HCT116 (cell line): ENCODE data around the gene IL3.

Experiments used
- CBX3 ChIP-seq: IDR thresholded peaks from 2 replicates; pipeline ENCODE4 v1.6.1; 2012; ENCODE audit warnings: low read depth
- CEBPB ChIP-seq: IDR thresholded peaks from 2 replicates; pipeline ENCODE4 v1.6.1; 2012; ENCODE audit warnings: low read depth
- CTCF ChIP-seq, 3 experiments: fragments of 200-600 bp in 1 of 3; sonication (generic) in 1 of 3; IDR thresholded peaks in 2 of 3; conservative IDR thresholded peaks in 1 of 3; 2 replicates each; pipeline ENCODE4 v1.5.1; 2012 to 2017; ENCODE audit warnings: low read depth in 2 of 3, low read length in 2 of 3, antibody characterized with exemption in 1 of 3, borderline replicate concordance in 1 of 3, control low read depth in 1 of 3, mild to moderate bottlenecking in 1 of 3, mixed read lengths in 1 of 3, mixed run types in 1 of 3, moderate library complexity in 1 of 3; ENCODE audit not compliant: insufficient read depth in 1 of 3
- EZH2 ChIP-seq: fragments of 200-600 bp; sonication (generic); IDR thresholded peaks from 2 replicates; pipeline ENCODE4 v1.6.1; 2017; ENCODE audit warnings: antibody characterized with exemption, mixed run types
- EZH2phosphoT487 ChIP-seq: fragments of 200-600 bp; IDR thresholded peaks from 2 replicates; pipeline ENCODE4 v1.6.1; 2018; ENCODE audit warnings: antibody characterized with exemption, borderline replicate concordance
- JUND ChIP-seq: IDR thresholded peaks from 2 replicates; pipeline ENCODE4 v1.6.1; 2012
- POLR2A ChIP-seq: IDR thresholded peaks from 2 replicates; pipeline ENCODE4 v1.7.0; 2011; ENCODE audit warnings: borderline replicate concordance; ENCODE audit not compliant: insufficient read depth, insufficient read length; ENCODE audit errors: extremely low read depth
- POLR2AphosphoS5 ChIP-seq: IDR thresholded peaks from 2 replicates; pipeline ENCODE4 v1.6.1; 2011; ENCODE audit warnings: mild to moderate bottlenecking, low read depth, low read length, moderate library complexity
- REST ChIP-seq: IDR thresholded peaks from 2 replicates; pipeline ENCODE4 v1.6.1; 2012; ENCODE audit warnings: low read depth
- SP1 ChIP-seq: IDR thresholded peaks from 2 replicates; pipeline ENCODE4 v1.6.1; 2012; ENCODE audit warnings: low read depth
- YY1 ChIP-seq: IDR thresholded peaks from 2 replicates; pipeline ENCODE4 v1.6.1; 2011; ENCODE audit warnings: low read length, low read depth, moderate library complexity, mild to moderate bottlenecking; ENCODE audit not compliant: insufficient replicate concordance; ENCODE audit errors: extremely low read depth
- ZBTB33 ChIP-seq: IDR thresholded peaks from 2 replicates; pipeline ENCODE4 v1.6.1; 2011; ENCODE audit warnings: mild to moderate bottlenecking, low read length, moderate library complexity; ENCODE audit not compliant: insufficient replicate concordance; ENCODE audit errors: extremely low read depth
- TF ChIP-seq, protein P1 (sequence below): IDR thresholded peaks from 2 replicates; pipeline ENCODE4 v1.6.1; 2012

DNA sequence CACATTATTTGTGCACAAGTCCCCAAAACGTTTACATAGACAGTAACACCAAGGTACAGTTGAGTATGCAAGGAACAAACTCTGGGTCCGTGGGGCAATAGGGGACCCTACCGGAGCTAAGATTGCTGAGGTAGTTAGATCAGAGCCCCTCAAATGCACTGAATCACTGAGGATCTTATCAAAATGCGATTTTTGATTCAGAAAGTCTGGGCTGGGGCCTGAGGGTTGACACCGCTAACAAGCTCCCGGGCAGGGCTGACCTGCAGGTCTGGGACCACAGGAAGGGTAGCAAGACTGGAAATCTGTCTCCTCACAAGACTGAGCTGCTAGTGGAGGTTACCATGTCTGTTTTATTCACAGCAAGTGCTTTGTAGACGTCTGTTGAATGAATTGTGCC, 1.8 kb upstream of the IL3 start:
- TF ChIP-seq POLR2A (no peak), REST (no peak), EZH2phosphoT487 (no peak), CTCF (IDR thresholded peaks at IDR 0.05 in 2 of 3, conservative IDR thresholded peaks at IDR 0.05 in 1 of 3; ENCODE audit: borderline replicate concordance in 1 of 3, insufficient read depth in 1 of 3, low read depth in 2 of 3, low read length in 2 of 3) (no peak), POLR2AphosphoS5 (no peak), EZH2 (no peak), SP1 (no peak), ZBTB33 (no peak), CBX3 (no peak), JUND (no peak), YY1 (no peak), CEBPB (no peak)
- TF ChIP-seq, protein P1, sequence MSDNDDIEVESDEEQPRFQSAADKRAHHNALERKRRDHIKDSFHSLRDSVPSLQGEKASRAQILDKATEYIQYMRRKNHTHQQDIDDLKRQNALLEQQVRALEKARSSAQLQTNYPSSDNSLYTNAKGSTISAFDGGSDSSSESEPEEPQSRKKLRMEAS = no peak
